Activated CD4-positive, CD25-positive, alpha-beta regulatory T cell treated with anti-CD3 and anti-CD28 coated beads, Interleukin-2, amount 50 U/mL, for 72 hours (primary cell): ENCODE data around the gene HTR3E.
"Not testable (repeated sequence)": the region's sequence is repeated elsewhere in the genome, so short reads cannot be mapped to it uniquely, and the experiment has no call there.

Experiments used
- DNase-seq: peaks from one replicate; pipeline ENCODE4 v3.0.0; 2021

HTR3E gene

DNA sequence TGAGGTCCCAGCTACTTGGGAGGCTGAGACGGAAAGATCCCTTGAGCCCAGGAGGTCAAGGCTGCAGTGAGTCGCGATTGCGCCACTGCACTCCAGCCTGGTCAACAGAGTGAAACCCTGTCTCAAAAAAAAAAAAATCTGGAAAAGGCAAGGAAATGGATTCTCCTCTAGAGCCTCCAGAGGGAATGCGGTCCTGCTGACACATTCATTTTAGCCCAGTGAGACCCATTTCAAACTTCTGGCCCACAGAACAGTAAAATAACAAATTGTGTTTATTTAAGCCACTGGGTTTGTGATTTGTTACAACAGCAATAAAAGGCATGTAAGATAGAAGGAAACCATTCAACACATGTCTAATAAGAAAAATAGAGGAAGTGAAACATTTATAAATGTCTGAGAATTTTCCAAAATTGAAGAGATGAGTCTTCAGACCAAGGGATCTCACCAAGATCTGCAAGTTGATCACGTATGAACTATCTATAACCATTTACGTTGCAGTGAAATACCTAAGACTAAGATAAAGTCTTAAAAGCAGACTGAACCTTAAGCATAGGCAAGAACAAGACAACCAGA is at the start of gene HTR3E:
Gene HTR3E, plus strand, starts transcription at position 254 of the 573 bp plus-strand sequence. CDS start 466 bp downstream, outside the sequence.
- no peak for DNase-seq

DNA sequence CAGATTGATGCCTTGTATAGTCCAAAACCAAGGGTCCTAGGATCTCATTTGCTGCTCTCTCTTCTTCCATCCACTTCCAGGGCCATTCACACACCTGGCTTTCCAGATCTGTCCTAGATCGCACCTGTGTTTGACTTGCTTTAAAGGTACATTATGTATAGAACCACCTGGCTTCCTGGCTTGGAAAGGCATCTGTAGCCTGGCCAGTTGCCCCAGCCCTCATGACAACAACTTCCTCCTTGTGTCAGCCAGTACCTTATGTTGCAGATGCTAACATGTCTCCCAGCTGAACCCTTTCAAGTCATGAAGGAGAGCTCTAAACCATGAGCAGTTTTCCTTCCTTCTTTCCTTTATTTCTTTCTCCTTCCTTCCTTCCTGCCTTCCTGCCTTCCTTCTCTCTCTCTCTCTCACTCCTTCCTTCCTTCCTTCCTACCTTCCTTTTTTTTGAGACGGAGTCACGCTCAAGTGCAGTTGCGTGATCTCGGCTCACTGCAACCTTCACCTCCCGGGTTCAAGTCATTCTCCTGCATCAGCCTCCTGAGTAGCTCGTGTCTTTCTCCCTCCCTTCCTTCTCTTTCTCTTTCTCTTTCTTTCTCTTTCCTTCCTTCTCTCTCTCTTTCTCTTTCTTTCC is 46.5 kb upstream of the HTR3E start:
- DNase-seq, result no peak

DNA sequence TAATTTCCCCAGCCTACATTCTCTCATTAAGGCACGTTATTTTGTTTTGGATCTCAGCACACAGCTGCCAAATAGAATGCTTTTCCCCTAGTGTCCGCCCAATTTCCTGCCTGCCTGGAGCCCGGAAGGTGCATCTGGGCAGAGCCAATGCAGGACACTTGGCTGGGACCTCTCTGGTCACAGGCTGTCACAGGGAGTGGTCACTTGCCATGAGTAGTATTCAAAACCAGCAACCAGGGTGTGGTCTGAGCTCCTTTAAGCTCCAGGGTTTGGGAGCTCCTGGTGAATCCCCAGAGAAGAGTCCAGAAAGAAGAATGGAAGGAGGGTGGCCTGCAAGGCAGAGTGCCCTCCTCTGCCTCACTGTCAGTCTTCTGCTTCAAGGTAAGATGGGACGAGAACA is 44.1 kb upstream of the HTR3E start, which contains the start of gene HTR3C:
Gene HTR3C, plus strand, starts transcription at position 281 of the 400 bp plus-strand sequence. Its CDS starts 34 bp downstream, at position 315.
- no peak for DNase-seq

- DNase-seq, result no peak
These were observed 38.8 kb upstream of the HTR3E start for GRCh38 chr3:184058029-184058428.

- no peak for DNase-seq
These were observed 37.4 kb upstream of the HTR3E start for GRCh38 chr3:184059424-184059823.

- no peak for DNase-seq
These were observed 34.2 kb upstream of the HTR3E start for GRCh38 chr3:184062637-184063036.

DNA sequence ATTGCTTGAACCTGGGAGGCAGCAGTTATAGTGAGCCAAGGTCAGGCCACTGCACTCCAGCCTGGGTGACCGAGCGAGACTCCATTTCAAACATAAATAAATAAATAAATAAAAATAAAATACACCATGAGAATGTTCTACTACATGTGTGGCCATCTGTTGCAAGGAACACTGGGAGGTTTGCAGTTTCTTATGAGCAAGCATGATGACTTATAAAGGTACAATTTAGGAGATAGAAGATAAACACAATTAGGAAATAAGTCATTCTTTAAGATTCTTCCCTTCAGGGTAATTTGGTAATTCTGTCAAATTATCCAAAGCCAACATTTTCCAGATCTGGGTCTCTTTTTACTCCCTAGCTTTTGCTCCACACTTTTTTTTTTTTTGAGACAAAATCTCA is 30.7 kb upstream of the HTR3E start:
- DNase-seq, result no peak

DNA sequence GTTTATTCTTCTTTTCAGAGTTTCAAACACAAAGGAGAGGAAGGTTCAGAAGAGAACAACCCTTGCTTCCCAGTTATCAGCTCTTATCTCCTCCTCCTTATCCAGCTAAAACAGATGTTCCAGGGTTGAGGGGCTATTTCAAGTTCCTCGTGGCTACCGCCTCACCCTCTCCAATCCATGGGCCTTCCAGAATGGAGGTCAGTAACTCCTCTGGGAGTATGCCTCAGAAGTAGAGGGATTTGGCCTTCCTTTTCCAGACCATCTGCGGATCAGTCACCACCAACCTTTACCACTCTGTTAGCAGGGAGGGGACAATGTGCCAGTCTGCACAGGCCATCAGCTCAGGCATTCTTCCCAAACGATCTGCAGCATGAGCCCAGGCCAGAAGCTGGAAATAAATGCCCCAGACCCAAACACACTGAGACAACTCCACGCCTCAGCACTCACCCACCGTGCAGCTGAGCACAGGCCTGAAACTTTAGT is 29.2 kb upstream of the HTR3E start:
- DNase-seq, result no peak

GRCh38 chr3:184068344-184068743 is 28.5 kb upstream of the HTR3E start:
- no peak for DNase-seq

GRCh38 chr3:184071142-184071541 is 25.7 kb upstream of the HTR3E start:
- not testable (repeated sequence) for DNase-seq

GRCh38 chr3:184073621-184074020 is 23.2 kb upstream of the HTR3E start:
- DNase-seq, result no peak

GRCh38 chr3:184075901-184076300 is 21.0 kb upstream of the HTR3E start:
- DNase-seq, result no peak

GRCh38 chr3:184077881-184078280 is 19.0 kb upstream of the HTR3E start:
- no peak for DNase-seq

DNA sequence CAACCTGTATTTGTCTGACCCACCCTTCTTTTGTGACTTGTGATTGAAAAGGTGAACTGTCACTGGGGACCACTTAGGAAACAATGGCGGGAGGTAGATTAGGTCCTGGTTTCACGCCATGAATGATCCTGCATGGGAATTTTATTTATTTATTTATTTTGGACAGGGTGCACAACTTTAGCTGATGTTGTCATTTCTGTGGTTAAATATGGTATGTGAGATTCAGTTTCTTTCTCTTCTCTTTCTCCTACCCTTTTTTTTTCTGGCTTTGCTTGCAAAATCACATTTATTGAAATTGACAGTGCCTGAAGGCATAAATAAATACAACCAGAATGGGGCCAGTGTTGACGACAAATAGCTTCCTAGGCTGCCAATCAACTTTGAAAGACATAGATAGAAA is 18.0 kb upstream of the HTR3E start:
- DNase-seq, result no peak

DNA sequence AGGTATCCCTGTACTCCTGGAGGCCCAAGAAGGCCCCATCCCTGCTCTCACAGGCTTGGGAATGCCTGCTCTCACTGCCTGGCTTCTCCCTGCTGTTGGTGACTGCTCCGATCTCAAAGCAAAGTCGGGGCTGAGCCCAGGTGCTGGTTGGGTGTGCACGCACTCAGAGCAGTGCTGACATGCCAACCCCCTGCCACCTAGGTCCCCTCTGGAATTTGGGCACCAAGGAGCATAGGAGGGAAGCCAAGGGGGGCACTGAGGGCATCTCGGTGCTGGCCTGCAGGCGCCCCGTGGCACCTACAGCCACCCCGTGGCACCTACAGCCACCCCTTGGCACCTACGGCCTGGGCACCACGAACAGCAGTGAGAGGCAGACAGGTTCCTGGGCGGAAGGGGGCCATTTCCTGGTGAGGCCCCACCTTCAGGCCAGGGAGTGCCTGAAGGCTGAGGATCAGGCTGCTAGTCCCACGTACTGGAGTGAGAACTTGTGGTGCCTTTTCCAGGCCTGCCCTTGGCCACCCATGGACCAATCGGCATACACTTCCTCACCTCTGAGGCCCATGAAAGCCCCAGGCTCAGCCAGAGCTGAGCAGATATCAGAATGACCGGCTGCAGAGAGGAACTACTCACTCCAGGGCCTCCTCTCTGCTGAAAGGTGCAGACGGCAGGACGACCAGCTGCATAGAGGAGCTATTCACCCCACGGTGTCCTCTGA is 15.6 kb upstream of the HTR3E start:
- no peak for DNase-seq

- no peak for DNase-seq
These were observed 14.8 kb upstream of the HTR3E start for GRCh38 chr3:184082034-184082433.

GRCh38 chr3:184082465-184082864 is 14.4 kb upstream of the HTR3E start:
- no peak for DNase-seq

- DNase-seq, result no peak
These were observed 11.4 kb upstream of the HTR3E start for GRCh38 chr3:184085389-184085852.

GRCh38 chr3:184092199-184092598 is 4.7 kb upstream of the HTR3E start:
- DNase-seq, result no peak

GRCh38 chr3:184097556-184097955 is 692 bp downstream of the HTR3E start:
- no peak for DNase-seq

DNA sequence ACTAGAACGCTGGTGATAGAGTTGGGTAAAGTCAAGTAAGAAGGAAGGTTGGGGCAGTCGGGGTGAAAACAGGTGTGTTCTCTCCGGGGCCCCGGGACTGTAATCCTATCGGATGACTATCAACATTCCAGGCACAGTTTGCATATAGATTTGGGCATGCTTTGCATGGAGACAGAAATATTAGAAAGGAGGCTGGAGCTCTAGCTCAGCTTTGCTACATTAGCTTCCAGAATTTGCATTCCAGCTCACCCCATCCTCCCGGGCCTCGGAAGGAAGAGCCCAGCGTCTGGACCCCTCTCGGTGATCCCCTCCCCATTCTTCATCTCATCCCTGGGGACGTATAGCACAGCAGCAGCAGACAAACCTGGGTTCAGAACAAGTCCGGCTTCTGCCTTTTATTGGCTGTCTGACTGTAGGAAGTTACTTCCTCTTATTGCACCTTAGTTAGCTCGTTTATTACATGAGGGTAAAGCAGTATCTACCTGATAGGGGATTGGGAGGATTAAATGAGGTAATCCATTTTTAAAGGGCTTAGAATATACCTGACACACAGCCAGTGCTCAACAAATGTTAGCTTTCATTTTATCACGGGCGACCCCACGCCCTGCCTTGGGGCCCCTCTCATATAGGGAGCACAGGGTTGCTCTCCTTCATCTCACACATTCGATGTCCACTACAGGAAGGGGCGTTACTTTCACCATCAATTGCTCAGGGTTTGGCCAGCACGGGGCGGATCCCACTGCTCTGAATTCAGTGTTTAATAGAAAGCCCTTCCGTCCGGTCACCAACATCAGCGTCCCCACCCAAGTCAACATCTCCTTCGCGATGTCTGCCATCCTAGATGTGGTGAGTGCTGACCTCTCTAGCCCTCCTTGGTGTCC is 3.2 kb downstream of the HTR3E start:
- no peak for DNase-seq

- no peak for DNase-seq
These were observed 13.5 kb downstream of the HTR3E start for GRCh38 chr3:184110316-184110725.

DNA sequence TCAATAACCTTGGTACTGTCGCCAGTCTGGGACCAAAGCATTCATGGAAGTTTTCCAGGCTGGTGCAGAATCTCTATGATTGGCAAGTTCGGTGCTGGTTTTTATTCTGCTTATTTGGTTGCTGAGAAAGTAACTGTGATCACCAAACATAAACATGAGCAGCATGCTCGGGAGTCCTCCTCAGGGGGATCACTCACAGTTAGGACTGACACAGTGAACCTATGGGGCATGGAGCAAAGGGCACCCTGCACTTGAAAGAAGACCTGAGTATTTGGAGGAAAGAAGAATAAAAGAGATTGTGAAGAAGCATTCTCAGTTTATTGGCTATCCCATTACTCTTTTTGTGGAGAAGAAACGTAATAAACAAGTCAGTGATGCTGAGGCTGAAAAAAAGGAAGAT is 19.2 kb downstream of the HTR3E start:
- DNase-seq, result no peak
